Measurements from ENCODE around the gene FBF1. TPM values are rescaled to one million over a fixed set of nuclear protein-coding genes. Genes with fewer than 3 reads are reported as not detected.

FBF1 gene
- total and polyA plus RNA-seq, 2 of the 8 experiments (the other 6 are each of a cell fraction or from before 2014, with no cell fraction given), result 8.1 to 13.1 TPM

- TF ChIP-seq CHD1 (IDR thresholded peaks at IDR 0.05; ENCODE audit: low read depth, low read length) (no peak), MAFK (IDR thresholded peaks at IDR 0.05; ENCODE audit: low read depth, low read length) (no peak), PHF8 (conservative IDR thresholded peaks at IDR 0.05; ENCODE audit: low read depth, low read length) (no peak)
Observed at GRCh38 chr17:75941442-75941819, 589 bp upstream of the FBF1 start (continued).
